HUDEP-2 (cell line): ENCODE results near the gene YWHAB.
"Not testable (repeated sequence)": the region's sequence is repeated elsewhere in the genome, so short reads cannot be mapped to it uniquely, and the experiment has no call there.

Experiments
- DNase-seq, 76 experiments: peaks; one replicate each; lab custom pipeline; 2025; ENCODE audit not compliant: unreplicated experiment in 76 of 76; lab: John Stamatoyannopoulos, UW

The YWHAB gene

GRCh38 chr20:44885392-44886265 lies at the start of gene YWHAB:
TSS of gene YWHAB (plus strand) at chr20:44885705. CDS start at chr20:44901534, 15,829 bp downstream.
- peak in 74 of 76 experiments; percentile 64 to 99 (median 94) for DNase-seq

GRCh38 chr20:44836601-44837120 lies 48.8 kb upstream of the YWHAB start:
- no peak for DNase-seq

- DNase-seq, result no peak
Measured at GRCh38 chr20:44837946-44838345, 47.6 kb upstream of the YWHAB start.

GRCh38 chr20:44838521-44838920 lies 47.0 kb upstream of the YWHAB start:
- DNase-seq, result no peak

- no peak for DNase-seq
Measured at GRCh38 chr20:44839481-44839880, 46.0 kb upstream of the YWHAB start.

GRCh38 chr20:44840826-44841225 lies 44.7 kb upstream of the YWHAB start:
- DNase-seq, result no peak

GRCh38 chr20:44841955-44842354 lies 43.5 kb upstream of the YWHAB start:
- DNase-seq, result no peak

- no peak for DNase-seq
Measured at GRCh38 chr20:44843876-44844275, 41.6 kb upstream of the YWHAB start.

GRCh38 chr20:44848254-44849015 lies 37.1 kb upstream of the YWHAB start:
- no peak for DNase-seq

GRCh38 chr20:44849703-44850102 lies 35.8 kb upstream of the YWHAB start:
- DNase-seq, result no peak

GRCh38 chr20:44850272-44850671 lies 35.2 kb upstream of the YWHAB start:
- DNase-seq, result no peak

- no peak for DNase-seq
Measured at GRCh38 chr20:44850837-44851236, 34.7 kb upstream of the YWHAB start.

- no peak for DNase-seq
Measured at GRCh38 chr20:44851545-44851944, 34.0 kb upstream of the YWHAB start.

- no peak for DNase-seq
Measured at GRCh38 chr20:44856442-44856841, 29.1 kb upstream of the YWHAB start.

GRCh38 chr20:44856856-44857448 lies 28.6 kb upstream of the YWHAB start:
- no peak for DNase-seq

- DNase-seq, result no peak
Measured at GRCh38 chr20:44858606-44859360, 26.7 kb upstream of the YWHAB start.

- no peak for DNase-seq
Measured at GRCh38 chr20:44861531-44862006, 23.9 kb upstream of the YWHAB start.

GRCh38 chr20:44862286-44862685 lies 23.2 kb upstream of the YWHAB start:
- no peak for DNase-seq

GRCh38 chr20:44863365-44864084 lies 22.0 kb upstream of the YWHAB start:
- peak in 1 of 76 experiments; percentile 8 for DNase-seq

- not testable (repeated sequence) for DNase-seq
Measured at GRCh38 chr20:44864493-44864892, 21.0 kb upstream of the YWHAB start.
